ENCODE data around the gene STK39. TPM values are rescaled to one million over a fixed set of nuclear protein-coding genes. Genes with fewer than 3 reads are reported as not detected.
A peak's percentile ranks its signal among the peaks of the same experiment; 100 is the strongest.

The STK39 gene
- total and polyA plus RNA-seq, 9 of the 15 experiments (the other 6 are each of a cell fraction or from before 2014, with no cell fraction given): 0.19 to 0.76 (median 0.51) TPM

DNA sequence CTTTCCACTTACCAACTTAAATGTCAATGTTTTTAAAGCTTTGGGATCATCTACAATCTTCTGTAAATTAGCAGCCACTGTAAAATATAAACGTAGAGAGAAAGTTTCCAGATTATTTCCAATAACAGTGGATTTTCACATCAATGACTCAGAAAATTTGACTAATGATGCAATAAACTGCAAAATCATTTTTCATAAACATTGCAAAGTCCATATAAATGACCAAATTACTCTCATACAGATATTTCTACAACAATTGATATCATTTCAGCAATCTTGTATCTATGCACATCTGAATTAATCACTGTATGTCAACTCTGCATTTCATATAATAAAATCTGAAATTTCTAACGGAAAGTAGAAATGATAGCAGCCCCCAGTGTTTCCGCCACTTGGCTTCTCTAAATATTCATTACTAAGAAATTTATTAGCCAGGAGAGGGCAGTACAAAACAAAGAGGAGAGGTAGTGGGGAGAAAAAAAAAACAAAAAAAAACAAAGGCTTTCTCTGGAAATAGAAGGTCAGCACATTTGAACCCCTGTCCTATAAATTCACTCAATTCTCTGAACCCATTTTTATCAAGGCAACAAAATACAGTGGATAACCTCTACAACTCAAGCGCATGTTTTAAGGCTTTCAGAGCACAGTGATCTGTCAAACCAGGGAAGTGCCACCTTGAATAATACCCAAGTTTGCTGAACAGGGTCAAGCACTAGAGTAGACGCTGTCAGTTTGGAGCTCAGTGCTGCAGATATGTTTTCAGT, 282.6 kb downstream of the STK39 start:
- Histone ChIP-seq H3K4me3 (no peak overlapping the region), H3K9me1 (ENCODE audit: control insufficient read depth, insufficient read depth, low read length) (no peaks in the 10 kb centered on the region), H3K9ac (ENCODE audit: insufficient read depth in 1 of 2, low read depth in 2 of 2, low read length in 2 of 2) (0 out of 4 replicates have a peak overlapping the region, but pooled peaks of 1 of the 2 experiments have one; percentile 16), H3K9me3 (replicated peaks; ENCODE audit: control insufficient read depth, insufficient read depth, low read depth, low read length) (no peaks in the 10 kb centered on the region), H3K4me2 (ENCODE audit: insufficient read depth, low read length) (no peak overlapping the region; the same call in 1 of the 2 replicates), H3K27ac (ENCODE audit: extremely low read depth, low read depth, low read length) (peak overlapping the region; percentile 58; the same call in 2 of the 3 replicates), H3K36me3 (ENCODE audit: control insufficient read depth, insufficient read depth, low read length) (no peaks in the 10 kb centered on the region), H3K79me2 (ENCODE audit: control insufficient read depth, insufficient read depth, low read length) (no peaks in the 10 kb centered on the region), H3K27me3 (ENCODE audit: control insufficient read depth in 2 of 2, insufficient read depth in 2 of 2, low read length in 2 of 2) (no peaks in the 10 kb centered on the region), H2AFZ (ENCODE audit: low read depth, low read length) (peak overlapping the region; percentile 92), H4K20me1 (replicated peaks; ENCODE audit: control insufficient read depth, insufficient read depth, low read length) (no peaks in the 10 kb centered on the region), H3K4me1 (replicated peaks in 1 of 2; ENCODE audit: control insufficient read depth in 2 of 2, insufficient read depth in 2 of 2, low read length in 2 of 2) (peaks cover 7 to 46% of the 10 kb centered on the region in 2 experiments; a peak in 4 of 5 replicates)
- POLR2A ChIA-PET: interaction anchor here (1.0 kb wide), 1 partner anchor 14 kb away, joined by 3 read pairs; no protein-coding TSS in a partner anchor
- intact Hi-C loops (cut with micrococcal nuclease): loop anchor here (1.0 to 10.0 kb wide), 3 partner anchors 24 to 1430 kb away; no protein-coding TSS in a partner anchor
- WGBS (ENCODE audit: insufficient coverage, low coverage, missing lambda C conversion rate): 20% methylated on average over 5 of the region's 5 CpGs
- no peak for FAIRE-seq
- CTCF ChIA-PET (ENCODE audit: low intra/inter-chr PET ratio): interaction anchor here (0.7 to 1.5 kb wide), 3 partner anchors 151 to 1130 kb away, joined by 4 to 8 read pairs (median 5); no protein-coding TSS in a partner anchor
- BruUV-seq (replicated peaks): no TSS peak
- ATAC-seq: peak; percentile 18; the same call in 2 of the 3 replicates
- in situ Hi-C loops (cut with MboI): no loop called here
- peak in 2 of 4 experiments; percentile 27 to 36 for DNase-seq (ENCODE audit: extremely low read depth in 1 of 4, low spot score in 3 of 4)
- TF ChIP-seq ZNF197 (CRISPR knock-in tag; IDR thresholded peaks at IDR 0.05; ENCODE audit: low read depth) (0 out of 2 replicates have a peak, but pooled peaks have one; percentile 47), SMAD1 (IDR thresholded peaks at IDR 0.05; ENCODE audit: low read depth, low read length, partially characterized antibody) (no peak), DEAF1 (CRISPR knock-in tag; IDR thresholded peaks at IDR 0.05) (peak; percentile 54; the same call in 1 of the 2 replicates), MAFG (tag; conservative IDR thresholded peaks at IDR 0.05) (peak; percentile 62; the same call in 1 of the 2 replicates), ZSCAN32 (CRISPR knock-in tag; IDR thresholded peaks at IDR 0.05) (0 out of 2 replicates have a peak, but pooled peaks have one; percentile 36), RAD21 (CRISPR knock-in tag; conservative IDR thresholded peaks at IDR 0.05 in 1 of 2, IDR thresholded peaks at IDR 0.05 in 1 of 2) (peak; percentile 58 to 60), ZNF79 (CRISPR knock-in tag; IDR thresholded peaks at IDR 0.05; ENCODE audit: low read depth) (no peak), ZNF592 (IDR thresholded peaks at IDR 0.05) (0 out of 2 replicates have a peak, but pooled peaks have one; percentile 2)
- TF ChIP-seq, protein P1, sequence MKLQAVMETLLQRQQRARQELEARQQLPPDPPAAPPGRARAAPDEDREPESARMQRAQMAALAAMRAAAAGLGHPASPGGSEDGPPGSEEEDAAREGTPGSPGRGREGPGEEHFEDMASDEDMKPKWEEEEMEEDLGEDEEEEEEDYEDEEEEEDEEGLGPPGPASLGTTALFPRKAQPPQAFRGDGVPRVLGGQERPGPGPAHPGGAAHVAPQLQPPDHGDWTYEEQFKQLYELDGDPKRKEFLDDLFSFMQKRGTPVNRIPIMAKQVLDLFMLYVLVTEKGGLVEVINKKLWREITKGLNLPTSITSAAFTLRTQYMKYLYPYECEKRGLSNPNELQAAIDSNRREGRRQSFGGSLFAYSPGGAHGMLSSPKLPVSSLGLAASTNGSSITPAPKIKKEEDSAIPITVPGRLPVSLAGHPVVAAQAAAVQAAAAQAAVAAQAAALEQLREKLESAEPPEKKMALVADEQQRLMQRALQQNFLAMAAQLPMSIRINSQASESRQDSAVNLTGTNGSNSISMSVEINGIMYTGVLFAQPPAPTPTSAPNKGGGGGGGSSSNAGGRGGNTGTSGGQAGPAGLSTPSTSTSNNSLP (IDR thresholded peaks at IDR 0.05; ENCODE audit: borderline replicate concordance, low read depth, low read length): no peak
- TF ChIP-seq, protein P2, sequence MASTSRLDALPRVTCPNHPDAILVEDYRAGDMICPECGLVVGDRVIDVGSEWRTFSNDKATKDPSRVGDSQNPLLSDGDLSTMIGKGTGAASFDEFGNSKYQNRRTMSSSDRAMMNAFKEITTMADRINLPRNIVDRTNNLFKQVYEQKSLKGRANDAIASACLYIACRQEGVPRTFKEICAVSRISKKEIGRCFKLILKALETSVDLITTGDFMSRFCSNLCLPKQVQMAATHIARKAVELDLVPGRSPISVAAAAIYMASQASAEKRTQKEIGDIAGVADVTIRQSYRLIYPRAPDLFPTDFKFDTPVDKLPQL (IDR thresholded peaks at IDR 0.05; ENCODE audit: extremely low read depth, insufficient read length): no peak

All from K562 (cell line).